ENCODE data around the gene AUTS2. TPM values are rescaled to one million over a fixed set of nuclear protein-coding genes. Genes with fewer than 3 reads are reported as not detected.

Gene AUTS2
- total RNA-seq, 2 donors from 2014 or later, result 43.4 to 52.9 TPM

GRCh38 chr7:69956541-69956940 lies 358.3 kb downstream of the AUTS2 start:
- intact Hi-C loops (cut with DNase I), result loop anchor here in 1 of 2 donors (2.0 kb wide), 1 partner anchor 32 kb away; no protein-coding TSS in a partner anchor
- no peak for DNase-seq (ENCODE audit: low spot score)

GRCh38 chr7:69957661-69958060 lies 359.4 kb downstream of the AUTS2 start:
- intact Hi-C loops (cut with DNase I), result loop anchor here in 1 of 2 donors (2.0 kb wide), 1 partner anchor 31 kb away; no protein-coding TSS in a partner anchor
- DNase-seq (ENCODE audit: low spot score), result no peak

- intact Hi-C loops (cut with DNase I), result no loop called here
- DNase-seq (ENCODE audit: low spot score), result no peak
Measured at GRCh38 chr7:69959789-69960499, 361.7 kb downstream of the AUTS2 start.

GRCh38 chr7:69961436-69961835 lies 363.2 kb downstream of the AUTS2 start:
- DNase-seq (ENCODE audit: low spot score), result no peak
- intact Hi-C loops (cut with DNase I), result no loop called here

GRCh38 chr7:69962186-69963065 lies 364.2 kb downstream of the AUTS2 start:
- intact Hi-C loops (cut with DNase I), result no loop called here

GRCh38 chr7:69963393-69963792 lies 365.1 kb downstream of the AUTS2 start:
- intact Hi-C loops (cut with DNase I), result no loop called here
- DNase-seq (ENCODE audit: low spot score), result no peak

More at GRCh38 chr7:69962186-69963065, 364.2 kb downstream of the AUTS2 start:
- DNase-seq (ENCODE audit: low spot score), result no peak

DNA sequence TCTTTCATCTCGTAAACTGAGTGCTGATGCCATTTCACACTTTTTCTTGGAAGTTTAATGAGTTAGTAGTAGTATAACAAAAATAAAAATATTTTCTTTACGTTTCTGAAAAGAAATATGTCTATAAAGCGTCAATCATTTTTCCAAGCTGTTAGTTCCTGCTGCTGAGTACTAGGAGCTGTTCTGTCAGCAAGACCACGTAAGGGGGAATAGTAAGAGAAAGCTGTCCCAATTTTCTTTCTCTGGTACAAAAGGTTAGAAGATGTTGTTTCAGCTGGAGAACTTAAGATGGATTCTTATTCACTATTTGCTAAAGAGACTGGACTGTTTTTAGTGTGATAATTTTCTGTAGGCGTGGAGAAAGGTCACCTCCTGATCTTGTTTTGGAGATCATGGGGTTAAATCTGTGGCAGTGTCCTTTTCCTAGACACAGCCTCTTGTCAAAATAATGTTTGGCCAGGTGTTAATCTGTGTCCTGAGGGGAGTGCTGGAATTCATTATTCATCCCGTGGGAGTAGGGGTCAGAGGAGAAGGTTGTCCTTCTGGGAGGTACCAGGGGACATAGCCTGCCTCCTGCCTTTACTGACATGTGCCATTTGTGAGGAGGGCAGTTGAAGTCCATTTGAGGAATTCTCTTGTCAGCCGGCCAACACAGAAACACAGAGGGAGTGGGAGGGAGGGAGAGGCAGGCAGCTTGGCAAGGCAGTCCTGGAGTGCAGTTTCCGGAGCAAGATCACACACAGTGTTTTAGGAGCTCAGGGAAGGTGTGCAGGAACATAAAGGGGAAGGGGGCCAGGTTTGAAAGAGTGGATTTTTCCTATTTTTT lies 368.7 kb downstream of the AUTS2 start:
- DNase-seq (ENCODE audit: low spot score), result no peak
- intact Hi-C loops (cut with DNase I), result loop anchor here in 1 of 2 donors (2.0 kb wide), 1 partner anchor 62 kb away; no protein-coding TSS in a partner anchor

DNA sequence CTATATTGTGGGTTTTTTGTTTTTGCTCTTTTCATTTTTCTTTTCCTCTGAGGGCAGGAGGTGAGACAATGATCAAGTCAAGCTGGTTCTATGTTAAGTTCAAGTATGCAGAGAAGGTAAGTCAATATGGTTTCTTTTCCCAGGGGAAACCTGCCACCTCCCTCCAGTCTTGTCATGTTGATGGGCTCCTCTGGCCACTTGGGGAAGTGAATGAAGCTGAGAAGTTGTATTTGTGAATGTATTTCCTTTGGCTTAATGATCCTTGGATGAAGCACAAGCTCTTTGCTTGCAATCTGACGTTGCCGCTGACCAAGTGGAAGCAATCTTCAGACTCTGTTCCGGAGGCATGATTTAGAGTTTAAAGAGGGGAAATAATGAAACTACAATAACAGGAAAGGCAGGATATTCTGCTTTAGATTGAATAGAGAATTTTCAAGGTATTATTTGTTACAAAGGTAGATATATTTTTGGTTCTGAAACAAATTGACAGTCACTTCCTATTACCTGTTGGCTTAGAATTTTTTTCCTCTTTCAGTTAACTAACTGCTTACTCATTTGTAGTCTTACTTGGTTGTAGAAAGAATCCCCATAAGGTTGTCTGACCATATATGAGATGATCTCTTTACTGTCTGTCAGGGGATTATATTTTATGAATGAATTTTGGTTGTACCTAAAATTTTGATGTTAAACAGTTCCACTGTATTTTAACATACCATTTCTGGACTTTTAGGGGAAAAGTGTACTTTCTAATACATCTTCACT lies 369.6 kb downstream of the AUTS2 start:
- intact Hi-C loops (cut with DNase I), result loop anchor here in 1 of 2 donors (2.0 kb wide), 1 partner anchor 63 kb away; no protein-coding TSS in a partner anchor

DNA sequence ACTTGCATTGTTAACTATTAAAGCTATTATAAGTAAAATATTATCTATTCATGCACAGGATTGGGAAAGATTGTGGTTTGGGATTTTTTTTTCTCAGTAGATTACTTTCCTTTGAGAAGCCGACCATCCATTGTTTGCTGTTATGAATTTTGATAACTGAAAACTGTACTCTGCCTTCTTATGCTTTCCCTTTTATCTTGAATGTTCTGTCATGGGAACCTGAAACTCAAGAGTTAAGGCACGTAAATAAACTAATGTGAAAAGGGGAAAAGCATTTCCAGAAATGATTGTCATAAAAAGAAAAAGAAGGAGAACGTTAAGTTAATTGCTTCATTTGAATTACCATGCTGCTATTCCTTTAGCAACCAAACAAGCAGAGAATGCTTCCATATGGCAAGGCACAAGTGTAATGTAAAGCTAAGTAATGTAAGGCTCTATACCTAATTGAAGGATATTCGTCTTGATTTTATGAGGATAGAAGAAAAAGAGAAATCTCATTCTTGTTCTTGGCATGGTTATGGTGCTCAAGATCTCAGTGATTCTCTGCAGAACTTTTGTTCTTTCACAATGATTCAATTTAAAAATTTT lies 370.8 kb downstream of the AUTS2 start:
- intact Hi-C loops (cut with DNase I), result no loop called here
- DNase-seq (ENCODE audit: low spot score), result no peak

More for the DNA sequence above, 369.6 kb downstream of the AUTS2 start:
- no peak for DNase-seq (ENCODE audit: low spot score)

GRCh38 chr7:69981646-69982045 lies 383.4 kb downstream of the AUTS2 start:
- intact Hi-C loops (cut with DNase I), result no loop called here
- DNase-seq (ENCODE audit: low spot score), result no peak

DNA sequence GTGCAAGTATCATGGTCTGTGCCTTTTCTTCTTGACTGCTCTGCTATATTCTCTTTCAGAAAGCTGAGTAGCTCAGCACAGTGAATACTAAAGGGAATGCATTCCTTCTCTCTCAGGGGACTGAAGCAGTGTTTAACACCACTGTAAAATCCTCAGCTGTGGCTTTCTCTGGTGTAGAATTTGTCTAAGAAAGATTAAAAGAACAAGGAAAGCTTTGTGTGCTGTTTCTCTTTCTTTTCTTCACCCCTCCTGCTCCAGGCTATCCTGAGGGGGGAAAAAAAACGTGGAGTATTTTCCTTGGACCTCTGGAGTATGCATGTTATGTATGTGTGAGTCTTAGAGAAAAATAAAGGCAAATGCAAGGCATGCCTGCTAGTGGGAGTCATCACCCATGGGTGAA lies 383.9 kb downstream of the AUTS2 start:
- intact Hi-C loops (cut with DNase I), result no loop called here
- no peak for DNase-seq (ENCODE audit: low spot score)

- no peak for DNase-seq (ENCODE audit: low spot score)
- intact Hi-C loops (cut with DNase I), result loop anchor here in 1 of 2 donors (2.0 kb wide), 1 partner anchor 33 kb away; no protein-coding TSS in a partner anchor
Measured at GRCh38 chr7:69989551-69989950, 391.3 kb downstream of the AUTS2 start.

GRCh38 chr7:69992938-69993337 lies 394.7 kb downstream of the AUTS2 start:
- intact Hi-C loops (cut with DNase I), result no loop called here
- DNase-seq (ENCODE audit: low spot score), result no peak

- intact Hi-C loops (cut with DNase I), result no loop called here
Measured at GRCh38 chr7:69994218-69994617, 395.9 kb downstream of the AUTS2 start.

GRCh38 chr7:69994886-69995542 lies 396.7 kb downstream of the AUTS2 start:
- intact Hi-C loops (cut with DNase I), result no loop called here
- no peak for DNase-seq (ENCODE audit: low spot score)

More at GRCh38 chr7:69994218-69994617, 395.9 kb downstream of the AUTS2 start:
- no peak for DNase-seq (ENCODE audit: low spot score)

DNA sequence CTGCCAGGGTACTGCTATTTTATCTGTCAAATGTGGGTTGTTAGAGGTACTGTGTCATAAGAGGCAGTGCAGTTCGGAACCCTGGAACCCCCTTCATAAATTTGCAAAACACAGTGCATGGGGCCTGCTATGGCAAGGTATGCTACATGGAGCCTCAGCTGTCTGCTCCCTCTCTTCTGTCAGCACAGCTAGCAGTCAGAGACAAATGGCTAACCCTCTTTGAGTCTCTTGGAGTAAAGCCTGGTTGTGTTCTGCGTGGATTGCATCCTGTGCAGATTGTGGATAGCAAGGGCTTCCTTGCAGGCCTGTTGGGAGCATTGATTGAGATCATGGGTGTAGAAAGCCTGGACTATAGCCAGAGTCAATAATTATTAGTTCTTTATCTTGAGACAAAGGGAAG lies 397.8 kb downstream of the AUTS2 start:
- no peak for DNase-seq (ENCODE audit: low spot score)
- intact Hi-C loops (cut with DNase I), result no loop called here

- intact Hi-C loops (cut with DNase I), result no loop called here
- DNase-seq (ENCODE audit: low spot score), result no peak
Measured at GRCh38 chr7:70000737-70001348, 402.6 kb downstream of the AUTS2 start.

All from posterior vena cava (tissue), 2 donors.